ENCODE data around the gene CFAP73.
"Not testable (repeated sequence)": the region's sequence is repeated elsewhere in the genome, so short reads cannot be mapped to it uniquely, and the experiment has no call there.

- not testable (repeated sequence) for TF ChIP-seq CTCF, POLR2A (IDR thresholded peaks at IDR 0.05)
These were observed 57.3 kb downstream of the CFAP73 start for GRCh38 chr12:113206802-113207201.

Data from body of pancreas (tissue), 4 donors.